Raji (cell line): ENCODE results near the gene BCAP31.

Experiments
- POLR2A ChIP-seq: IDR thresholded peaks from 2 replicates; pipeline ENCODE4 v1.6.1; 2011; ENCODE audit warnings: low read depth, low read length, control low read depth; ENCODE audit not compliant: insufficient read depth

Gene BCAP31

GRCh38 chrX:153651540-153652079, 72.6 kb downstream of the BCAP31 start:
- no peak for TF ChIP-seq POLR2A

GRCh38 chrX:153650959-153651358, 73.2 kb downstream of the BCAP31 start:
- TF ChIP-seq POLR2A: no peak
